Activated CD4-positive, alpha-beta memory T cell treated with anti-CD3 and anti-CD28 coated beads for 36 hours (primary cell): ENCODE results near the gene TSSK2. TPM values are rescaled to one million over a fixed set of nuclear protein-coding genes. Genes with fewer than 3 reads are reported as not detected.

ENCODE experiments used
- CTCF ChIA-PET: fragments of 350-600 bp; sonication (Branson Sonifier 250); formaldehyde crosslinking; loops from one replicate; lab custom pipeline; 2021; ENCODE audit warnings: antibody characterized with exemption, inconsistent platforms; lab: Charles Lee
- POLR2A ChIA-PET: fragments of 350-600 bp; sonication (Branson Sonifier 250); formaldehyde crosslinking; loops from one replicate; lab custom pipeline; 2021; ENCODE audit warnings: antibody characterized with exemption; lab: Charles Lee
- DNase-seq: peaks from one replicate; pipeline ENCODE4 v3.0.0-alpha.2; 2020
- H3K27ac Mint-ChIP-seq: one replicate; pipeline ENCODE4 v1.8.0; 2021; ENCODE audit warnings: mixed read lengths
- H3K27me3 Mint-ChIP-seq: one replicate; pipeline ENCODE4 v1.8.0; 2021; ENCODE audit warnings: mixed read lengths
- H3K36me3 Mint-ChIP-seq: one replicate; pipeline ENCODE4 v1.8.0; 2021; ENCODE audit warnings: mixed read lengths
- H3K4me1 Mint-ChIP-seq: one replicate; pipeline ENCODE4 v1.8.0; 2021; ENCODE audit warnings: low read depth, mixed read lengths
- H3K4me3 Mint-ChIP-seq: one replicate; pipeline ENCODE4 v1.8.0; 2021; ENCODE audit warnings: mild to moderate bottlenecking, mixed read lengths
- H3K9me3 Mint-ChIP-seq: one replicate; pipeline ENCODE4 v1.8.0; 2021; ENCODE audit warnings: mixed read lengths
- intact Hi-C: fragments of 100-400 bp; cut with micrococcal nuclease; formaldehyde crosslinking; loops from one replicate; pipeline ENCODE4 v1.15.1; 2023
- total RNA-seq, 2 experiments: library from RNA; stranded (reverse); gene quantifications; one replicate each; pipeline ENCODE4 v1.2.3, GENCODE V29; 2021

TSSK2 gene
- total RNA-seq, 2 experiments from 2014 or later: not detected

- intact Hi-C loops: no loop called here
- Mint-ChIP-seq H3K27ac (no peak overlapping the region), H3K36me3 (no peaks in the 10 kb centered on the region), H3K4me3 (no peak overlapping the region), H3K4me1 (peaks cover 5% of the 10 kb centered on the region), H3K27me3 (no peaks in the 10 kb centered on the region), H3K9me3 (no peaks in the 10 kb centered on the region)
- no peak for DNase-seq
- ChIA-PET POLR2A (no interaction called here), CTCF (interaction anchor here (1.3 kb wide), 1 partner anchor 18 kb away, joined by 4 read pairs; the partner anchor contains the start of gene ESS2)
These were observed 4.5 kb upstream of the TSSK2 start for GRCh38 chr22:19126309-19127273.

DNA sequence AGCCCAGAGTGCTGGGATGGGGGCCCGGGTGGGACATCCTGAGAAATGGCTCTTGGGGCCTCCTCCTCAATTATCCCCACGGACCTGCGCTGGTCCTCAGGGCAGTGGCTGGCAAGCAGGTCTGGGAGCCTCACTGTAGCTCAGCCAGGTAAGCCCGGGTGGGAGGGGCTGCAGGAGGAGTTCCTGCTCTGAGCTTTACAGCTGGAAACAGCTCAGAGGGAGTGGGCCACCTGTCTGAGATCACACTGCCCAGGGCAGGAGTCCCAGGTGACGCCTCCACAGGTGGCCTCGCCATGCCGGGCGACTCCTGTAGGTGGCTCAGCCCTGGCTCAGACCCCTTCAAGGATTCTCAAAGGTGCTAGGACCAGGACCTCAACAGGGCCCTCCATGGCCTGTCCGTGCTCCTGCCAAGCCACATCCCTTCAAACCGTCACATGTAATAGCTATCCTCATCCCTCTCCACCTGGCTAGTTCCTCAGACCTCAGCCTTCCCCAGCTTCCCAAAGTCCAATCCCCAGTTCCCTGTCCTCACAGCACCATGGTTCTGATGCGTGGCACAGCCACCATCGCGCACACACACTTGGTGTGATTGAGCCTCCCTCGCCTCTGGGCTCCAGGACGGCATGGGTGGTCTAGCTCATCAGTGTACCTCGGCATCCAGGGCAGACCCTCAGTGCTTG lies 3.6 kb upstream of the TSSK2 start:
- H3K4me3 Mint-ChIP-seq: no peak overlapping the region
- H3K27me3 Mint-ChIP-seq: no peaks in the 10 kb centered on the region
- no peaks in the 10 kb centered on the region for H3K36me3 Mint-ChIP-seq
- no peak overlapping the region for H3K27ac Mint-ChIP-seq
- H3K4me1 Mint-ChIP-seq: peaks cover 5% of the 10 kb centered on the region
- CTCF ChIA-PET: interaction anchor here (1.3 kb wide), 1 partner anchor 17 kb away, joined by 4 read pairs; the partner anchor contains the start of gene ESS2
- intact Hi-C loops: no loop called here
- DNase-seq: no peak
- no peaks in the 10 kb centered on the region for H3K9me3 Mint-ChIP-seq
- POLR2A ChIA-PET: no interaction called here

GRCh38 chr22:19128009-19128401 lies 3.1 kb upstream of the TSSK2 start:
- Mint-ChIP-seq H3K27me3 (no peaks in the 10 kb centered on the region), H3K9me3 (no peaks in the 10 kb centered on the region), H3K4me1 (peaks cover 1% of the 10 kb centered on the region), H3K36me3 (no peaks in the 10 kb centered on the region), H3K27ac (no peak overlapping the region), H3K4me3 (no peak overlapping the region)
- intact Hi-C loops: no loop called here
- ChIA-PET CTCF (interaction anchor here (1.3 kb wide), 1 partner anchor 16 kb away, joined by 4 read pairs; the partner anchor contains the start of gene ESS2), POLR2A (no interaction called here)
- no peak for DNase-seq

- Mint-ChIP-seq H3K36me3 (peaks cover 2% of the 10 kb centered on the region), H3K27me3 (no peaks in the 10 kb centered on the region), H3K4me1 (no peaks in the 10 kb centered on the region), H3K4me3 (no peak overlapping the region), H3K27ac (no peak overlapping the region), H3K9me3 (no peaks in the 10 kb centered on the region)
- ChIA-PET CTCF (interaction anchor here (1.0 kb wide), 1 partner anchor 16 kb away, joined by 4 read pairs; the partner anchor contains the start of gene ESS2), POLR2A (no interaction called here)
- intact Hi-C loops: no loop called here
- DNase-seq: no peak
These were observed 2.0 kb upstream of the TSSK2 start for GRCh38 chr22:19128946-19129727.

- CTCF ChIA-PET: no interaction called here
- Mint-ChIP-seq H3K4me3 (no peak overlapping the region), H3K4me1 (no peaks in the 10 kb centered on the region), H3K36me3 (peaks cover 8% of the 10 kb centered on the region), H3K9me3 (no peaks in the 10 kb centered on the region), H3K27me3 (no peaks in the 10 kb centered on the region), H3K27ac (no peak overlapping the region)
- POLR2A ChIA-PET: no interaction called here
- DNase-seq: no peak
- intact Hi-C loops: no loop called here
These were observed 1.2 kb upstream of the TSSK2 start for GRCh38 chr22:19129871-19130270.

GRCh38 chr22:19131685-19132015 lies 542 bp downstream of the TSSK2 start:
- intact Hi-C loops: no loop called here
- no peaks in the 10 kb centered on the region for H3K4me1 Mint-ChIP-seq
- ChIA-PET POLR2A (no interaction called here), CTCF (interaction anchor here (1.0 kb wide), 1 partner anchor 13 kb away, joined by 3 read pairs; the partner anchor contains the start of gene ESS2)
- H3K27ac Mint-ChIP-seq: no peak overlapping the region
- H3K9me3 Mint-ChIP-seq: no peaks in the 10 kb centered on the region
- no peak overlapping the region for H3K4me3 Mint-ChIP-seq
- H3K27me3 Mint-ChIP-seq: no peaks in the 10 kb centered on the region
- H3K36me3 Mint-ChIP-seq: peaks cover 20% of the 10 kb centered on the region
- DNase-seq: no peak

DNA sequence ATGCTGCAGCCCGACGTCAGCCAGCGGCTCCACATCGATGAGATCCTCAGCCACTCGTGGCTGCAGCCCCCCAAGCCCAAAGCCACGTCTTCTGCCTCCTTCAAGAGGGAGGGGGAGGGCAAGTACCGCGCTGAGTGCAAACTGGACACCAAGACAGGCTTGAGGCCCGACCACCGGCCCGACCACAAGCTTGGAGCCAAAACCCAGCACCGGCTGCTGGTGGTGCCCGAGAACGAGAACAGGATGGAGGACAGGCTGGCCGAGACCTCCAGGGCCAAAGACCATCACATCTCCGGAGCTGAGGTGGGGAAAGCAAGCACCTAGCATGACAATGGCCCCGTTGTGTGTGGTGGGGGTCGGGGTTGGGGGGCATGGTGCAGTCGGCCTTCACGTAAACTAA lies 1.0 kb downstream of the TSSK2 start:
- POLR2A ChIA-PET: no interaction called here
- Mint-ChIP-seq H3K36me3 (peaks cover 24% of the 10 kb centered on the region), H3K27ac (no peak overlapping the region), H3K27me3 (no peaks in the 10 kb centered on the region), H3K4me1 (no peaks in the 10 kb centered on the region), H3K9me3 (no peaks in the 10 kb centered on the region), H3K4me3 (no peak overlapping the region)
- CTCF ChIA-PET: no interaction called here
- DNase-seq: no peak
- intact Hi-C loops: no loop called here

GRCh38 chr22:19132693-19133400 lies 1.7 kb downstream of the TSSK2 start:
- DNase-seq: no peak
- POLR2A ChIA-PET: no interaction called here
- CTCF ChIA-PET: no interaction called here
- Mint-ChIP-seq H3K36me3 (peaks cover 24% of the 10 kb centered on the region), H3K9me3 (no peaks in the 10 kb centered on the region), H3K4me3 (no peak overlapping the region), H3K4me1 (no peaks in the 10 kb centered on the region), H3K27ac (no peak overlapping the region), H3K27me3 (no peaks in the 10 kb centered on the region)
- intact Hi-C loops: no loop called here

DNA sequence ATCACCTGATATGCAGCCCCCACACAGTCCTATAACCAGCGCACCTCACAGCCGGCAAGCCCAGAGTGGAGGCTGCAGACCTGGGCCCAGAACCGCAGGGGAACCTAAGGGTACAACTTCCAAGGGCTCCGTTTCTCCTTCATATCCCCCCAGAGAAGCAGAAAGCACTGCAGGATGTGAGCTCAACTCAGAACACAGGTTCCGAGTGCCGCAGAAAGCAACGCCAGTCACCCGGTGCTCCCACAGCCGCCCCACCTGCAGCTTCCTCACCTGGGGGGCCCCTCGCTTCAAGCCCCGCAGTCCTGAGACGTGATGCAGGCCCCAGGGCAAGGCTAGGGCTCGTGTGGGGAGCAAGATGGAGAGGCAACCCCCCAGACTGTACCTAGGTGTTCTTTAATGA lies 2.5 kb downstream of the TSSK2 start:
- CTCF ChIA-PET: no interaction called here
- POLR2A ChIA-PET: no interaction called here
- intact Hi-C loops: no loop called here
- Mint-ChIP-seq H3K27ac (no peak overlapping the region), H3K9me3 (no peaks in the 10 kb centered on the region), H3K27me3 (no peaks in the 10 kb centered on the region), H3K4me1 (no peaks in the 10 kb centered on the region), H3K36me3 (peaks cover 24% of the 10 kb centered on the region), H3K4me3 (no peak overlapping the region)
- DNase-seq: no peak

DNA sequence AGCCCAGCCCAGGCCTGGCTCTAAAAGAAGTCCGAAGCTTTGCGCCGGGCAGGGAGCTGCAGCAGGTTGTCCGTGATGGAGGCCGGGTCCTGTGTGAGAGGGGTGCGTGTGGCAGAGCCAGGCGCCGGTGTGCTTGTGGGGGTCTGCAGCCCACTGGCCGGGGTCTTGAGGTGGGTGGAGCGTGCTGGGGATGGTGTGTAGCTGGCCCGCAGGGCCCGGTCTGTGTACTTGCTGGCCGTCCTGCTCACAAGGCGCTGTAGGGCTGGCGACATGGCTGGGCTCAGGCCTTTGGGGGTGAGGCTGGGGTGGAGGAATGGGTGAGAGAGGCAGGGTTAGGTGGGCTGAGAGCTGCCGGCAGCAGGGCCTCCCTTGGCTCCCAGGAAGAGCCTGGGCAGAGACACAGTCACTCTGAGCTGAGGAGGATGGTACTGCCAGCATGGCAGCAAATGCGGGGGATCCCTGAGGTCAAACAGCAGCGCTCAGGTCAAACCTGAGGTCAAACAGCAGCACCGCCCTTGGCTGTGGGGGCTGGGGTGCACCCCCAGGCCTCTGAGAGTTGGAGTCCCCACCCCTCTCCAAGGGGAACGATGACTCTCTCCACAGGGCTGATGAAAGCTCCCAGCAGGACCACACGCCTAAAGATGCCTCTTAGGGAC lies 3.2 kb downstream of the TSSK2 start:
- Mint-ChIP-seq H3K27ac (no peak overlapping the region), H3K4me1 (no peaks in the 10 kb centered on the region), H3K4me3 (no peak overlapping the region), H3K9me3 (no peaks in the 10 kb centered on the region), H3K36me3 (peaks cover 31% of the 10 kb centered on the region), H3K27me3 (no peaks in the 10 kb centered on the region)
- intact Hi-C loops: no loop called here
- ChIA-PET POLR2A (no interaction called here), CTCF (no interaction called here)
- DNase-seq: no peak

- CTCF ChIA-PET: no interaction called here
- intact Hi-C loops: no loop called here
These were observed 3.8 kb downstream of the TSSK2 start for GRCh38 chr22:19134874-19135273.

More at GRCh38 chr22:19134874-19135273, 3.8 kb downstream of the TSSK2 start:
- DNase-seq: no peak
- no peaks in the 10 kb centered on the region for H3K4me1 Mint-ChIP-seq
- no peaks in the 10 kb centered on the region for H3K9me3 Mint-ChIP-seq
- no peak overlapping the region for H3K27ac Mint-ChIP-seq
- peaks cover 35% of the 10 kb centered on the region for H3K36me3 Mint-ChIP-seq
- no peaks in the 10 kb centered on the region for H3K27me3 Mint-ChIP-seq
- no peak overlapping the region for H3K4me3 Mint-ChIP-seq
- POLR2A ChIA-PET: no interaction called here
